G401.6 (cell line): Measurements from ENCODE around the gene ZNF891.

ENCODE experiments used
- FAIRE-seq: peaks from 2 replicates; lab custom pipeline; 2012; peaks lifted over from hg19 to GRCh38; lab: Jason Lieb, UNC

Gene ZNF891

GRCh38 chr12:133061954-133062353 is 68.1 kb downstream of the ZNF891 start:
- no peak for FAIRE-seq

- no peak for FAIRE-seq
Observed at GRCh38 chr12:133058203-133059113, 71.6 kb downstream of the ZNF891 start.

GRCh38 chr12:133057446-133057845 is 72.6 kb downstream of the ZNF891 start:
- FAIRE-seq = no peak
